Loucy (cell line): ENCODE measurements around the gene DCPS.

Experiments used
- H2AFZ ChIP-seq: fragments of 200-600 bp; sonication (generic); 2 replicates; pipeline ENCODE4 v1.6.0; 2016; ENCODE audit warnings: antibody characterized with exemption, mild to moderate bottlenecking, low read length, moderate library complexity
- H3F3A ChIP-seq: fragments of 200-600 bp; 2 replicates; pipeline ENCODE4 v1.6.0; 2016; ENCODE audit warnings: antibody characterized with exemption, low read depth, mild to moderate bottlenecking
- H3K27me3 ChIP-seq: fragments of 200-600 bp; sonication (generic); 2 replicates; pipeline ENCODE4 v1.6.1; 2014; ENCODE audit warnings: low read length, mild to moderate bottlenecking; ENCODE audit not compliant: insufficient read depth, poor library complexity, severe bottlenecking
- H3K36me3 ChIP-seq: fragments of 200-600 bp; sonication (generic); 2 replicates; pipeline ENCODE4 v1.6.1; 2016; ENCODE audit warnings: low read length; ENCODE audit not compliant: insufficient read depth
- H3K4me1 ChIP-seq: fragments of 200-600 bp; sonication (generic); 2 replicates; pipeline ENCODE4 v1.5.1; 2014; ENCODE audit warnings: low read length, mild to moderate bottlenecking; ENCODE audit not compliant: insufficient read depth, poor library complexity, severe bottlenecking
- H3K4me2 ChIP-seq: fragments of 200-600 bp; sonication (generic); 2 replicates; pipeline ENCODE4 v1.6.0; 2014; ENCODE audit warnings: antibody characterized with exemption, low read length, low read depth, mild to moderate bottlenecking; ENCODE audit not compliant: poor library complexity, severe bottlenecking
- H3K4me3 ChIP-seq: fragments of 200-600 bp; sonication (generic); 2 replicates; pipeline ENCODE4 v1.5.1; 2014; ENCODE audit warnings: low read length, mild to moderate bottlenecking, mixed read lengths; ENCODE audit not compliant: poor library complexity, severe bottlenecking
- H3K79me2 ChIP-seq: fragments of 200-600 bp; sonication (generic); 2 replicates; pipeline ENCODE4 v1.6.1; 2014; ENCODE audit warnings: low read length; ENCODE audit not compliant: insufficient read depth
- H3K9ac ChIP-seq: fragments of 200-600 bp; sonication (generic); 2 replicates; pipeline ENCODE4 v1.6.0; 2014; ENCODE audit warnings: mild to moderate bottlenecking, low read depth, low read length, moderate library complexity; ENCODE audit not compliant: poor library complexity, severe bottlenecking
- H3K9me2 ChIP-seq: fragments of 200-600 bp; sonication (generic); replicated peaks from 2 replicates; pipeline ENCODE4 v1.6.1; 2016; ENCODE audit warnings: low read depth, low read length, mixed read lengths
- H3K9me3 ChIP-seq: fragments of 200-600 bp; sonication (generic); 2 replicates; pipeline ENCODE4 v1.6.1; 2014; ENCODE audit warnings: mild to moderate bottlenecking, antibody characterized with exemption, low read length, low read depth; ENCODE audit not compliant: insufficient read depth
- H4K20me1 ChIP-seq: fragments of 200-600 bp; sonication (generic); 2 replicates; pipeline ENCODE4 v1.6.0; 2014; ENCODE audit warnings: antibody characterized with exemption, low read length, mild to moderate bottlenecking; ENCODE audit not compliant: insufficient read depth, poor library complexity, severe bottlenecking
- EZH2phosphoT487 ChIP-seq: fragments of 200-600 bp; IDR thresholded peaks from 2 replicates; pipeline ENCODE4 v1.6.1; 2018; ENCODE audit warnings: antibody characterized with exemption, mild to moderate bottlenecking, moderate library complexity, borderline replicate concordance
- TF ChIP-seq, protein P1 (sequence below): fragments of 200-600 bp; sonication (generic); conservative IDR thresholded peaks from 2 replicates; pipeline ENCODE4 v1.5.1; 2014; ENCODE audit warnings: mild to moderate bottlenecking, antibody characterized with exemption, low read length

Gene DCPS

DNA sequence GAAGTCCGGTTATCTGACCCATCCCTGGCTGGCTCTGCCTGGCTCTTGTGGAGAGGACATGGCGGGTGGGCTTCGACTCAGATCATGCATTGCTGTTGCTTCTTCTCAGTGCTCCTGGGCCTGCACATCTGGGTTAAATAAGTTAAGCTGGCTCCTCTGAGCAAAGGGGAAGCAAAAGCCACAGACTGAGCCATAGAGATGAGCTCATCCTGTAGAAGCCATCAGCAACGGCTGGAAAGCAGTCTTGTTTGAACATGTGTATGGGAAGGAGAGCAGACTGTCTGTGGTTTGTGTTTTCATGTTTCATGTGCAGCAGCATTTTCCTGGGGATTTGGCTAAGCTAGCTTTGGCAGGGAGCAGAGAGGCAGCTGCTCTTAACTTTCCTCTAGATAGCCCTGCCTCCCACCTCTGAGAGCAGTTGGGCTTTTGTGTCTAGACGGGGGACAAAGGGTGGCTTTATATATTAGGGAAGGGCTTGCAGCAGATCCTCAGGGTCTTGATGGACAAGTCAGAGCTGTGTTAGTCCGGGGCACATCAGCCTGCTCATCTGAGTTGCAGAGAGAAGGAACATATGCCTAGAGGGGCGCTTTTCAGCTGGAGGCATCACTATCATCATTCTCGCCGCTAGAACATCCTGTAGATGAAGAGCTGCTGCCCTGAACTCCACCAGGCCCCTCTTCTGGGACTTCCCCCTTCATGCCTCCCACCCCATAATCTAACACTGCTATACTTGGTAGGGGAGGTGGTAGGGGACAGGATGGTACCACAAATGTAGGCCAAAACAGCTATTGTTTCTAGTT lies 14.9 kb downstream of the DCPS start:
- Histone ChIP-seq H3K4me3 (peak overlapping the region; percentile 69), H3K27me3 (no peaks in the 10 kb centered on the region), H3K9ac (peak overlapping the region; percentile 89), H3K9me3 (no peaks in the 10 kb centered on the region), H4K20me1 (no peaks in the 10 kb centered on the region), H3K79me2 (peaks cover 43% of the 10 kb centered on the region), H3K4me1 (peaks cover 35% of the 10 kb centered on the region), H3K9me2 (no peaks in the 10 kb centered on the region), H3K36me3 (peaks cover 8% of the 10 kb centered on the region), H2AFZ (no peak overlapping the region), H3F3A (peaks cover 23% of the 10 kb centered on the region; the same call in 1 of the 2 replicates), H3K4me2 (peak overlapping the region; percentile 90)
- no peak for TF ChIP-seq EZH2phosphoT487
- TF ChIP-seq, protein P1, sequence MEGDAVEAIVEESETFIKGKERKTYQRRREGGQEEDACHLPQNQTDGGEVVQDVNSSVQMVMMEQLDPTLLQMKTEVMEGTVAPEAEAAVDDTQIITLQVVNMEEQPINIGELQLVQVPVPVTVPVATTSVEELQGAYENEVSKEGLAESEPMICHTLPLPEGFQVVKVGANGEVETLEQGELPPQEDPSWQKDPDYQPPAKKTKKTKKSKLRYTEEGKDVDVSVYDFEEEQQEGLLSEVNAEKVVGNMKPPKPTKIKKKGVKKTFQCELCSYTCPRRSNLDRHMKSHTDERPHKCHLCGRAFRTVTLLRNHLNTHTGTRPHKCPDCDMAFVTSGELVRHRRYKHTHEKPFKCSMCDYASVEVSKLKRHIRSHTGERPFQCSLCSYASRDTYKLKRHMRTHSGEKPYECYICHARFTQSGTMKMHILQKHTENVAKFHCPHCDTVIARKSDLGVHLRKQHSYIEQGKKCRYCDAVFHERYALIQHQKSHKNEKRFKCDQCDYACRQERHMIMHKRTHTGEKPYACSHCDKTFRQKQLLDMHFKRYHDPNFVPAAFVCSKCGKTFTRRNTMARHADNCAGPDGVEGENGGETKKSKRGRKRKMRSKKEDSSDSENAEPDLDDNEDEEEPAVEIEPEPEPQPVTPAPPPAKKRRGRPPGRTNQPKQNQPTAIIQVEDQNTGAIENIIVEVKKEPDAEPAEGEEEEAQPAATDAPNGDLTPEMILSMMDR: no peak

DNA sequence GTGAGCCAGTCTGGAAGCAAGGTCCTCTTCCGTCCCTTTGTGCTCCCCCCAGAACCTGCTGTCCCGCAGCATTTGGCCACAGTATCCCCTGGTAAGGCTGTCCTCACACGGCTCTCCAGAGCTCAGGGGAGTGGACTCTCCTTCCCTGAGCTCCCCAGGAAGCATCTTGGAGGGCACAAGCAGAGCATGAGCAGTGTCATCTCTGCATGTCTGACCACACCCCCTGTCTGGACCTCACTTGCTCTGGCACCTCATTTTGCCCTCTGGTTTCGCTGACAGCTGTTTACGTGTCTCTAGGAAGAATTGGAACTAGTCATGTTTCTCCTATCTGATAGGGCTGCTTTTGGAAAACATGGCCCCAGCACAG lies 15.5 kb downstream of the DCPS start:
- H3K4me2 ChIP-seq: peak overlapping the region; percentile 90
- no peaks in the 10 kb centered on the region for H3K9me3 ChIP-seq
- no peaks in the 10 kb centered on the region for H3K27me3 ChIP-seq
- no peak overlapping the region for H2AFZ ChIP-seq
- H3K79me2 ChIP-seq: peaks cover 38% of the 10 kb centered on the region
- peak overlapping the region; percentile 89 for H3K9ac ChIP-seq
- peaks cover 35% of the 10 kb centered on the region for H3K4me1 ChIP-seq
- peaks cover 23% of the 10 kb centered on the region; the same call in 1 of the 2 replicates for H3F3A ChIP-seq
- no peaks in the 10 kb centered on the region for H4K20me1 ChIP-seq
- TF ChIP-seq, protein P1: no peak
- TF ChIP-seq EZH2phosphoT487: no peak
- H3K36me3 ChIP-seq: peaks cover 8% of the 10 kb centered on the region
- peak overlapping the region; percentile 69 for H3K4me3 ChIP-seq
- H3K9me2 ChIP-seq: no peaks in the 10 kb centered on the region

DNA sequence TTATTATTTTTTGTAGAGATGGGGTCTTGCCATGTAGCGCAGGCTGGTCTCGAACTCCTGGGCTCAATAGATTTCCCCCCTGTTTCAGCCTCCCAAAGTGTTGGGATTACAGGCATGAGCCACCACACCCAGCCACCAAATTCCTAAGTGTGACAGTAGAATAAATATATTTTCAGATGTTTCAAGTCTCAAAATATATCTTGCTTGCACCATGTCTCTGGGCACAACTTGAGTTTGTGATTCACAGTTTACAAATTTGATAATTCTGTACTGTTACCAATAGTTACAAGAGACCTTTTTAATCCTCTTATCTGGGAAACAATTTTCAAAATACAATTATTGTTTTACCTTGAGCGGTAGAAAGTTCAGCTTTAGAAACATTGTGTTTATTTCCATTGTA lies 19.1 kb downstream of the DCPS start:
- Histone ChIP-seq H3K4me2 (no peak overlapping the region), H3K79me2 (peaks cover 33% of the 10 kb centered on the region), H3F3A (peaks cover 14% of the 10 kb centered on the region; the same call in 1 of the 2 replicates), H3K4me1 (peaks cover 25% of the 10 kb centered on the region), H3K27me3 (no peaks in the 10 kb centered on the region), H2AFZ (no peak overlapping the region), H3K4me3 (no peak overlapping the region), H3K9me2 (no peaks in the 10 kb centered on the region), H3K36me3 (no peaks in the 10 kb centered on the region; the same call in 1 of the 2 replicates), H3K9ac (no peak overlapping the region), H4K20me1 (no peaks in the 10 kb centered on the region), H3K9me3 (no peaks in the 10 kb centered on the region)
- TF ChIP-seq EZH2phosphoT487: no peak
- TF ChIP-seq, protein P1: no peak
